Lower leg skin (tissue), 4 donors: ENCODE data around the gene UNC13C. TPM values are rescaled to one million over a fixed set of nuclear protein-coding genes. Genes with fewer than 3 reads are reported as not detected.
"Not testable (repeated sequence)": the region's sequence is repeated elsewhere in the genome, so short reads cannot be mapped to it uniquely, and the experiment has no call there.

Experiments used
- DNase-seq, 2 donors: peaks; one replicate each; pipeline ENCODE4 v3.0.0-alpha.2; 2019; ENCODE audit warnings: low spot score in 2 of 2
- H3K4me3 ChIP-seq: fragments of 200-600 bp; sonication (generic); 2 replicates; pipeline ENCODE4 v1.5.1; 2017; ENCODE audit warnings: mild to moderate bottlenecking, low read depth; ENCODE audit not compliant: poor library complexity, severe bottlenecking
- POLR2A ChIP-seq, 2 donors: fragments of 450-650 bp; IDR thresholded peaks; one replicate each; pipeline ENCODE4 v1.6.1; 2016 to 2017; ENCODE audit warnings: antibody characterized with exemption in 2 of 2, mild to moderate bottlenecking in 1 of 2, moderate library complexity in 1 of 2
- WGBS, 2 donors: methylation state at CpG; one replicate each; pipeline ENCODE4 v1.1.5; 2018; 5-methylcytosine and 5-hydroxymethylcytosine counted together
- intact Hi-C: fragments of 100-400 bp; cut with DNase I; formaldehyde crosslinking; loops from one replicate; pipeline ENCODE4 v1.15.0; 2023; ENCODE audit warnings: low total_unique reads
- total RNA-seq, 4 donors: library from RNA; depleted of rRNA; stranded (reverse); fragments of >200 nt; gene quantifications; one replicate each; pipeline ENCODE4 v1.1.0, GENCODE V29; 2016
- TF ChIP-seq, protein P1 (sequence below), 3 donors: fragments of 450-650 bp; IDR thresholded peaks; one replicate each; pipeline ENCODE4 v1.5.1; 2016; ENCODE audit warnings: antibody characterized with exemption in 3 of 3, mild to moderate bottlenecking in 3 of 3, moderate library complexity in 2 of 3

UNC13C gene
- under 1 TPM; 0.08 to 0.84 (median 0.18) TPM for total RNA-seq

DNA sequence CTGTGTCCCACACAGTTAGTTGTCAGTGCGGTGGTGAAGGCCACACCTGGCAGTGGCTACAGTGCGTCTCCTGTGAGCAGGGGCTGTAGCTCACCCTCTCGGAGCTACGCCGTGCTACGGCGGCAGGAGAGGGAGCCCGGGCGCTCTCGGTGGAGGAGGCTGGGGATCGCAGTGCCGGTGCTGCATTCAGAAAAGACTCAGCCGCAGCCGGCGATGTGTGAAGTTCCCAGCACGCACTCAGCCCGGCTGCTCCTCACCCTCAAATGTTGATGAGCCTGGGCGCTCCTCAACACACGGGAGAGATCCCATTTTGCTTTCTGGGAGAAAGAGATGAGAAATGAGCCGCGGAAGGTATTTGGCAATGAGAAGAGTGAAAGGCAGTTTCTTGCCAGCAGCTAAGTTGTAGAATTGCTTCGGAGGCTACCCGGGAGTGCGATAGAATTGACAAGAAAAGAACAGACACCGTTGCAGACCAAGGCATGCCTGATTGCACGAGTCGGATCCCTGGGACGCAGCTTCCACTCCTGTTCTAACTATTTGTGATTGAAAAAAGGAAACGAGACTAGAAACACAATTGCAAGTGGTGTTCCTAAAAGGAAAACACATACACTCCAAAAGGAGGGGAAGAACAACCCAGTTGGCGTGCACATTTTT, at the start of gene UNC13C:
Gene UNC13C, plus strand, starts transcription at position 189 of the 654 bp plus-strand sequence. CDS start 34,463 bp downstream, outside the sequence.
- WGBS, 2 donors, result 0 to 2% methylated on average over 20 of the region's 30 CpGs
- no peak within 1 kb of the TSS for H3K4me3 ChIP-seq
- no peak for DNase-seq
- TF ChIP-seq, protein P1, sequence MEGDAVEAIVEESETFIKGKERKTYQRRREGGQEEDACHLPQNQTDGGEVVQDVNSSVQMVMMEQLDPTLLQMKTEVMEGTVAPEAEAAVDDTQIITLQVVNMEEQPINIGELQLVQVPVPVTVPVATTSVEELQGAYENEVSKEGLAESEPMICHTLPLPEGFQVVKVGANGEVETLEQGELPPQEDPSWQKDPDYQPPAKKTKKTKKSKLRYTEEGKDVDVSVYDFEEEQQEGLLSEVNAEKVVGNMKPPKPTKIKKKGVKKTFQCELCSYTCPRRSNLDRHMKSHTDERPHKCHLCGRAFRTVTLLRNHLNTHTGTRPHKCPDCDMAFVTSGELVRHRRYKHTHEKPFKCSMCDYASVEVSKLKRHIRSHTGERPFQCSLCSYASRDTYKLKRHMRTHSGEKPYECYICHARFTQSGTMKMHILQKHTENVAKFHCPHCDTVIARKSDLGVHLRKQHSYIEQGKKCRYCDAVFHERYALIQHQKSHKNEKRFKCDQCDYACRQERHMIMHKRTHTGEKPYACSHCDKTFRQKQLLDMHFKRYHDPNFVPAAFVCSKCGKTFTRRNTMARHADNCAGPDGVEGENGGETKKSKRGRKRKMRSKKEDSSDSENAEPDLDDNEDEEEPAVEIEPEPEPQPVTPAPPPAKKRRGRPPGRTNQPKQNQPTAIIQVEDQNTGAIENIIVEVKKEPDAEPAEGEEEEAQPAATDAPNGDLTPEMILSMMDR (IDR thresholded peaks at IDR 0.05), result no peak
- no peak for TF ChIP-seq POLR2A (IDR thresholded peaks at IDR 0.05)
- intact Hi-C loops, result no loop called here

GRCh38 chr15:53936137-53936536, 42.1 kb upstream of the UNC13C start:
- no peak for DNase-seq
- intact Hi-C loops, result no loop called here
- TF ChIP-seq, protein P1 (IDR thresholded peaks at IDR 0.05), result no peak
- no peak for TF ChIP-seq POLR2A (IDR thresholded peaks at IDR 0.05)
- H3K4me3 ChIP-seq, result no peak overlapping the region

DNA sequence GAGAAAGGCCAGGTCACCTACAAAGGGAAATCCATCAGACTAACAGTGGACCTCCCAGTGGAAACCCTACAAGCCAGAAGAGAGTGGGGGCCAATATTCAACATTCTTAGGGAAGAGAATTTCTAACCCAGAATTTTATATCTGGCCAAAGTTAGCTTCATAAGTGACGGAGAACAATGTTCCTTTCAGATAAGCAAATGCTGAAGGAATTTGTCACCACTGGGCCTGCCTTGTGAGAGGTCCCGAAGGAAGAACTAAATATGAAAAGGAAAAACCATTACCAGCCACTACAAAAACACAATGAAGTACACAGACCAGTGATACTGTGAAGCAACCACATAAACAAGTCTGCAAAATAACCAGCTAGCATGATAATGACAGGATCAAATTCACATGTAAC, 40.6 kb upstream of the UNC13C start:
- 82 to 88% methylated on average over 2 of the region's 2 CpGs for WGBS, 2 donors
- H3K4me3 ChIP-seq, intact Hi-C loops, DNase-seq: not testable (repeated sequence)

- intact Hi-C loops, result no loop called here
- 79 to 82% methylated on average over 3 of the region's 3 CpGs for WGBS, 2 donors
- no peak for DNase-seq
- TF ChIP-seq POLR2A (IDR thresholded peaks at IDR 0.05), result no peak
- no peak overlapping the region for H3K4me3 ChIP-seq
Observed at GRCh38 chr15:53950572-53950971, 27.7 kb upstream of the UNC13C start.

DNA sequence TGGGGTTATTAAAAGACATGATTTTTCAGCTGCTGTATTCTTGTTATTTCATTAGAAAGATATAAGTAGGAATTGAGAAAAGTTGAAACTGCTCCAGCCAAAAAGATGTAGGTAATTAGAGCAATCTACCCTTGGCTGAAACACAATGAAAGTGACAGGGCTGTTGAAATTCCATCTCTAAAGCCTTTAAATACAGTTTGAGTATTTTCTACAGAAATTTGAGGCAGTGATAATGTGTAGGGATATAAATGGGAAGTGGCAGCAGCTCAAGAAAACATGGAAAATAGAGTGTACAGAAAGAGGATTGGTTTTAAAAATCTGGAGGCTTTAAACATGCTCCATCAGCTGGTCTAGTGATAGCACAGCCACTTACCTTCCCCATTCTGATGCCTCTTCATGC, 22.8 kb upstream of the UNC13C start:
- TF ChIP-seq, protein P1 (IDR thresholded peaks at IDR 0.05), result no peak
- no peak for TF ChIP-seq POLR2A (IDR thresholded peaks at IDR 0.05)
- intact Hi-C loops, result no loop called here
- no peak for DNase-seq

GRCh38 chr15:53962646-53963561, 15.3 kb upstream of the UNC13C start:
- TF ChIP-seq POLR2A (IDR thresholded peaks at IDR 0.05), result no peak
- TF ChIP-seq, protein P1 (IDR thresholded peaks at IDR 0.05), result no peak
- DNase-seq, result no peak
- WGBS, 2 donors, result 27 to 28% methylated on average over 4 of the region's 4 CpGs
- no peak overlapping the region for H3K4me3 ChIP-seq
- intact Hi-C loops, result no loop called here

More for the DNA sequence above, 22.8 kb upstream of the UNC13C start:
- H3K4me3 ChIP-seq, result no peak overlapping the region
